K562 (cell line): ENCODE data around the gene FAM234A. TPM values are rescaled to one million over a fixed set of nuclear protein-coding genes. Genes with fewer than 3 reads are reported as not detected.

ENCODE experiments used
- ATAC-seq: fragments of 200-7000 bp; cut with Tn5 transposase; 3 replicates; pipeline ENCODE4 v1.9.1; 2020; ENCODE audit warnings: moderate library complexity
- BruUV-seq: library from RNA; stranded (reverse); fragments of 400-500 nt; replicated peaks from 2 replicates; lab custom pipeline; 2021; lab: Mats Ljungman, UMichigan
- CTCF ChIA-PET: fragments of 300-600 bp; formaldehyde crosslinking; extraction: SDS; loops from one replicate; lab custom pipeline; 2021; ENCODE audit warnings: low intra/inter-chr PET ratio; lab: Yijun Ruan, JAX
- POLR2A ChIA-PET: fragments of 300-600, 350-650 bp; sonication (Branson Sonifier 250); formaldehyde crosslinking; extraction: SDS; loops from one replicate; lab custom pipeline; 2021; ENCODE audit warnings: antibody characterized with exemption, inconsistent platforms; lab: Yijun Ruan, JAX
- DNase-seq, 4 experiments: peaks; one replicate each; pipeline versions ENCODE4 v3.0.0 to v3.0.0-alpha.2; 2011 to 2018; ENCODE audit warnings: low spot score in 3 of 4, mixed read lengths in 3 of 4; ENCODE audit errors: extremely low read depth in 1 of 4
- FAIRE-seq: peaks from 2 replicates; lab custom pipeline; 2011; peaks lifted over from hg19 to GRCh38; lab: Jason Lieb, UNC
- H2AFZ ChIP-seq: 2 replicates; pipeline ENCODE4 v1.6.0; 2011; ENCODE audit warnings: low read depth, low read length, control low read depth, inconsistent platforms
- H3K27ac ChIP-seq: fragments of 200-600 bp; 3 replicates; pipeline ENCODE4 v1.8.0; 2011; ENCODE audit warnings: low read depth, mild to moderate bottlenecking, control low read depth, inconsistent platforms, low read length, moderate library complexity, mixed read lengths; ENCODE audit errors: extremely low read depth
- H3K27me3 ChIP-seq, 2 experiments: fragments of 300-600 bp in 1 of 2; 2 replicates in 1 of 2; 3 replicates in 1 of 2; pipeline versions ENCODE4 v1.6.0 to v1.8.0; 2011; ENCODE audit warnings: inconsistent platforms in 2 of 2, low read length in 2 of 2, mild to moderate bottlenecking in 1 of 2, mixed read lengths in 1 of 2, moderate library complexity in 1 of 2; ENCODE audit not compliant: control insufficient read depth in 2 of 2, insufficient read depth in 2 of 2
- H3K36me3 ChIP-seq: fragments of 300-600 bp; 3 replicates; pipeline ENCODE4 v1.8.0; 2011; ENCODE audit warnings: mild to moderate bottlenecking, low read length, inconsistent platforms; ENCODE audit not compliant: control insufficient read depth, insufficient read depth
- H3K4me1 ChIP-seq, 2 experiments: fragments of 200-600 bp in 1 of 2; replicated peaks in 1 of 2; 2 replicates in 1 of 2; 3 replicates in 1 of 2; pipeline versions ENCODE4 v1.5.1 to v1.8.0; 2011; ENCODE audit warnings: inconsistent platforms in 2 of 2, low read length in 2 of 2, mild to moderate bottlenecking in 1 of 2, mixed read lengths in 1 of 2, moderate library complexity in 1 of 2; ENCODE audit not compliant: control insufficient read depth in 2 of 2, insufficient read depth in 2 of 2
- H3K4me2 ChIP-seq: 2 replicates; pipeline ENCODE4 v1.6.1; 2011; ENCODE audit warnings: low read length, control low read depth, inconsistent platforms, mixed read lengths; ENCODE audit not compliant: insufficient read depth
- H3K4me3 ChIP-seq: fragments of 200-600 bp; sonication (generic), shearing (Covaris generic); 2 replicates; pipeline ENCODE4 v1.5.1; 2016; ENCODE audit warnings: control low read depth, inconsistent platforms
- H3K79me2 ChIP-seq: fragments of 200-600 bp; 3 replicates; pipeline ENCODE4 v1.8.0; 2011; ENCODE audit warnings: low read length, inconsistent platforms; ENCODE audit not compliant: control insufficient read depth, insufficient read depth
- H3K9ac ChIP-seq, 2 experiments: 2 replicates each; pipeline versions ENCODE4 v1.6.0 to v1.6.1; 2011; ENCODE audit warnings: low read depth in 2 of 2, low read length in 2 of 2, control low read depth in 1 of 2, inconsistent platforms in 1 of 2, mild to moderate bottlenecking in 1 of 2, mixed read lengths in 1 of 2; ENCODE audit not compliant: insufficient read depth in 1 of 2
- H3K9me1 ChIP-seq: one replicate; pipeline ENCODE4 v1.6.0; 2011; ENCODE audit warnings: inconsistent platforms, mild to moderate bottlenecking, low read length, moderate library complexity; ENCODE audit not compliant: control insufficient read depth, insufficient read depth
- H3K9me3 ChIP-seq: replicated peaks from 2 replicates; pipeline ENCODE4 v1.5.1; 2011; ENCODE audit warnings: low read depth, low read length, inconsistent platforms; ENCODE audit not compliant: control insufficient read depth, insufficient read depth
- H4K20me1 ChIP-seq: replicated peaks from 2 replicates; pipeline ENCODE4 v1.6.1; 2011; ENCODE audit warnings: low read length, inconsistent platforms, mixed read lengths; ENCODE audit not compliant: control insufficient read depth, insufficient read depth
- ARNT ChIP-seq, 2 experiments: fragments of 450-650 bp; IDR thresholded peaks; 2 replicates each; pipeline ENCODE4 v1.6.1; 2016; ENCODE audit warnings: mild to moderate bottlenecking in 1 of 2
- ELF2 ChIP-seq: fragments of 250-450 bp; sonication (Bioruptor Pico); IDR thresholded peaks from 2 replicates; pipeline ENCODE4 v1.5.0; 2021; ENCODE audit warnings: mild to moderate bottlenecking
- NR3C1 ChIP-seq: sonication (generic); formaldehyde crosslinking; IDR thresholded peaks from 2 replicates; pipeline ENCODE4 v1.8.1; 2022; ENCODE audit warnings: missing genetic modification reagents
- POLR2G ChIP-seq: fragments of 200-400 bp; formaldehyde crosslinking; IDR thresholded peaks from 2 replicates; pipeline ENCODE4 v1.6.1; 2017; ENCODE audit warnings: low read depth, mild to moderate bottlenecking, antibody characterized with exemption, low read length, moderate library complexity
- PPARD ChIP-seq: fragments of 250-450 bp; sonication (Bioruptor Pico); IDR thresholded peaks from 2 replicates; pipeline ENCODE4 v1.8.0; 2022; ENCODE audit warnings: inconsistent platforms, mild to moderate bottlenecking, moderate library complexity
- TRIM28 ChIP-seq: fragments of 450-650 bp; IDR thresholded peaks from 2 replicates; pipeline ENCODE4 v1.6.1; 2017
- ZBTB12 ChIP-seq: fragments of 250-450 bp; sonication (Bioruptor Pico); IDR thresholded peaks from 2 replicates; pipeline ENCODE4 v1.4.0; 2020
- ZNF639 ChIP-seq, 2 experiments: fragments of 200-800 bp in 1 of 2; sonication (Bioruptor generic) in 1 of 2; sonication (generic) in 1 of 2; formaldehyde crosslinking in 1 of 2; IDR thresholded peaks in 1 of 2; conservative IDR thresholded peaks in 1 of 2; 2 replicates each; pipeline versions ENCODE4 v1.5.0 to v1.6.1; 2016 to 2020; ENCODE audit warnings: missing compliant biosample characterization in 1 of 2, missing genetic modification characterization in 1 of 2, missing genetic modification reagents in 1 of 2
- WGBS: fragments of 100-300 bp; shearing (Covaris generic); methylation state at CpG from one replicate; pipeline ENCODE4 v1.1.6; 2016; ENCODE audit warnings: low coverage, mixed read lengths; ENCODE audit not compliant: insufficient coverage; ENCODE audit errors: missing lambda C conversion rate; 5-methylcytosine and 5-hydroxymethylcytosine counted together
- in situ Hi-C: fragments of 300-500 bp; cut with MboI; formaldehyde crosslinking; loops from 4 replicates; pipeline ENCODE4 v1.15.0; 2018; ENCODE audit warnings: inconsistent platforms, mixed read lengths
- intact Hi-C: fragments of 100-400 bp; cut with micrococcal nuclease; formaldehyde crosslinking; loops from 2 replicates; pipeline ENCODE4 v1.14.2; 2022
- polyA plus RNA-seq, 8 experiments: library from polyadenylated mRNA; depleted of rRNA in 4 of 8; stranded (reverse) in 5 of 8; unstranded in 3 of 8; fragments of >200 nt; fragmentation: Nextera tagmentation in 2 of 8; fragmentation: Illumina TruSeq in 1 of 8; extraction: Ambion mirVana in 2 of 8; extraction: Trizol in 1 of 8; gene quantifications; 2 replicates each; pipeline versions ENCODE4 v1.2.1 to v1.2.3, GENCODE V29; 2011 to 2014; ENCODE audit warnings: inconsistent platforms in 1 of 8, missing spikeins in 1 of 8
- total RNA-seq, 7 experiments: library from RNA; depleted of rRNA in 6 of 7; stranded (reverse); fragments of >200 nt in 6 of 7; fragmentation: Illumina TruSeq in 2 of 7; extraction: Trizol in 2 of 7; gene quantifications; 2 replicates each; pipeline versions ENCODE4 v1.2.1 to v1.2.3, GENCODE V29; 2011 to 2021; ENCODE audit warnings: low replicate concordance in 1 of 7

Gene FAM234A
- total and polyA plus RNA-seq, 9 of the 15 experiments (the other 6 are each of a cell fraction or from before 2014, with no cell fraction given), result 1.0 to 47.9 (median 15.0) TPM

GRCh38 chr16:263182-263774 lies 28.7 kb downstream of the FAM234A start:
- intact Hi-C loops, result no loop called here
- no peak overlapping the region for H3K4me2 ChIP-seq
- 92% methylated on average over 26 of the region's 35 CpGs for WGBS
- BruUV-seq, result no TSS peak
- peaks cover 4% of the 10 kb centered on the region for H3K9me1 ChIP-seq
- no peaks in the 10 kb centered on the region for H3K79me2 ChIP-seq
- H3K27ac ChIP-seq, result no peak overlapping the region
- peak; percentile 15; the same call in 1 of the 2 replicates for TF ChIP-seq POLR2G
- TF ChIP-seq PPARD (CRISPR knock-in tag), result no peak
- DNase-seq (no peak), ATAC-seq (no peak), FAIRE-seq (no peak)
- H3K4me3 ChIP-seq, result no peak overlapping the region
- H4K20me1 ChIP-seq, result peaks cover 3% of the 10 kb centered on the region; the same call in 1 of the 2 replicates
- no peak overlapping the region for H3K9ac ChIP-seq
- H2AFZ ChIP-seq, result no peak overlapping the region
- H3K27me3 ChIP-seq, result no peaks in the 10 kb centered on the region; a peak in 1 of 5 replicates
- ChIA-PET CTCF (no interaction called here), POLR2A (interaction anchor here (0.6 to 0.8 kb wide), 3 partner anchors 10 to 114 kb away, joined by 3 read pairs; no protein-coding TSS in a partner anchor)
- peaks cover 21% of the 10 kb centered on the region; the same call in 2 of the 3 replicates for H3K36me3 ChIP-seq
- peaks cover 13 to 59% of the 10 kb centered on the region in 2 experiments; a peak in 4 of 5 replicates for H3K4me1 ChIP-seq
- in situ Hi-C loops, result no loop called here
- H3K9me3 ChIP-seq, result no peaks in the 10 kb centered on the region

- in situ Hi-C loops, result no loop called here
- no peak for ATAC-seq
- WGBS, result 91% methylated on average over 14 of the region's 17 CpGs
Observed at GRCh38 chr16:263944-264343, 29.3 kb downstream of the FAM234A start.

More at GRCh38 chr16:263944-264343, 29.3 kb downstream of the FAM234A start:
- H3K4me1 ChIP-seq, result peaks cover 10 to 61% of the 10 kb centered on the region in 2 experiments; a peak in 4 of 5 replicates
- no TSS peak for BruUV-seq
- intact Hi-C loops, result no loop called here
- H3K27ac ChIP-seq, result no peak overlapping the region
- ChIA-PET POLR2A (interaction anchor here (0.6 to 0.8 kb wide), 3 partner anchors 9 to 114 kb away, joined by 3 read pairs; no protein-coding TSS in a partner anchor), CTCF (no interaction called here)
- H4K20me1 ChIP-seq, result peaks cover 3% of the 10 kb centered on the region; the same call in 1 of the 2 replicates
- peaks cover 21% of the 10 kb centered on the region; the same call in 2 of the 3 replicates for H3K36me3 ChIP-seq
- no peaks in the 10 kb centered on the region; a peak in 1 of 5 replicates for H3K27me3 ChIP-seq
- H3K9me3 ChIP-seq, result no peaks in the 10 kb centered on the region
- H3K79me2 ChIP-seq, result no peaks in the 10 kb centered on the region
- no peak overlapping the region for H3K4me3 ChIP-seq
- H3K4me2 ChIP-seq, result no peak overlapping the region
- peaks cover 4% of the 10 kb centered on the region for H3K9me1 ChIP-seq
- FAIRE-seq (no peak), DNase-seq (no peak)
- TF ChIP-seq TRIM28 (no peak), NR3C1 (CRISPR knock-in tag) (no peak), ARNT (IDR thresholded peaks at IDR 0.05) (no peak), ZBTB12 (CRISPR knock-in tag) (no peak), ZNF639 (CRISPR knock-in tag; conservative IDR thresholded peaks at IDR 0.05 in 1 of 2, IDR thresholded peaks at IDR 0.05 in 1 of 2) (no peak), ELF2 (CRISPR knock-in tag) (no peak)
- no peak overlapping the region for H2AFZ ChIP-seq
- H3K9ac ChIP-seq, result no peak overlapping the region; a peak in 1 of 4 replicates
